Breast epithelium (tissue), 4 donors: ENCODE results near the gene PLA2G4C. TPM values are rescaled to one million over a fixed set of nuclear protein-coding genes. Genes with fewer than 3 reads are reported as not detected.

Experiments
- DNase-seq, 2 donors: peaks; one replicate each; pipeline ENCODE4 v3.0.0-alpha.2; 2019; ENCODE audit warnings: low spot score in 2 of 2
- H3K27ac ChIP-seq, 2 donors: fragments of 200-600 bp; sonication (generic) in 1 of 2; one replicate each; pipeline ENCODE4 v1.5.1; 2016 to 2019; ENCODE audit warnings: mild to moderate bottlenecking in 1 of 2
- H3K27me3 ChIP-seq, 2 donors: fragments of 200-600 bp; sonication (generic) in 1 of 2; one replicate each; pipeline versions ENCODE4 v1.5.1 to v1.6.0; 2017 to 2019; ENCODE audit warnings: control low read depth in 1 of 2, mild to moderate bottlenecking in 1 of 2
- H3K36me3 ChIP-seq: fragments of 200-600 bp; one replicate; pipeline ENCODE4 v1.5.1; 2019
- H3K4me1 ChIP-seq, 2 donors: fragments of 200-600 bp; sonication (generic); one replicate each; pipeline ENCODE4 v1.5.1; 2016 to 2019; ENCODE audit warnings: control low read depth in 1 of 2
- H3K4me3 ChIP-seq, 3 donors: fragments of 200-600 bp; sonication (generic); 1 replicate in 2 of 3; 2 replicates in 1 of 3; pipeline ENCODE4 v1.5.1; 2016 to 2019; ENCODE audit warnings: mild to moderate bottlenecking in 3 of 3, moderate library complexity in 2 of 3
- H3K9me3 ChIP-seq, 2 donors: fragments of 200-600 bp; sonication (generic) in 1 of 2; one replicate each; pipeline ENCODE4 v1.5.1; 2016 to 2019; ENCODE audit warnings: control low read depth in 1 of 2
- CTCF ChIP-seq, 3 donors: fragments of 450-650 bp; IDR thresholded peaks; one replicate each; pipeline ENCODE4 v1.5.1; 2016 to 2017; ENCODE audit warnings: antibody characterized with exemption in 3 of 3, mild to moderate bottlenecking in 3 of 3, moderate library complexity in 3 of 3
- POLR2A ChIP-seq: fragments of 450-650 bp; IDR thresholded peaks from one replicate; pipeline ENCODE4 v1.6.1; 2016; ENCODE audit warnings: antibody characterized with exemption, mild to moderate bottlenecking, moderate library complexity
- POLR2AphosphoS5 ChIP-seq, 3 donors: sonication (generic); formaldehyde crosslinking; IDR thresholded peaks; one replicate each; pipeline ENCODE4 v1.6.1; 2017; ENCODE audit warnings: antibody characterized with exemption in 3 of 3
- intact Hi-C: fragments of 100-400 bp; cut with DNase I; formaldehyde crosslinking; loops from one replicate; pipeline ENCODE4 v1.15.1; 2023; ENCODE audit warnings: low total_unique reads
- total RNA-seq, 3 donors: library from RNA; depleted of rRNA; stranded (reverse); fragments of >200 nt; gene quantifications; one replicate each; pipeline ENCODE4 v1.1.0, GENCODE V29; 2016

The PLA2G4C gene
- total RNA-seq, 3 donors from 2014 or later, result 2.6 to 10.5 (median 5.1) TPM

GRCh38 chr19:48000846-48001245, 109.8 kb downstream of the PLA2G4C start:
- H3K36me3 ChIP-seq, result no peaks in the 10 kb centered on the region
- TF ChIP-seq POLR2A (no peak), POLR2AphosphoS5 (IDR thresholded peaks at IDR 0.05) (no peak)
- no peak for DNase-seq
- H3K4me1 ChIP-seq, result no peaks in the 10 kb centered on the region
- intact Hi-C loops, result no loop called here
- H3K4me3 ChIP-seq, result no peak overlapping the region
- peaks cover 0 to 17% of the 10 kb centered on the region in 2 donors for H3K9me3 ChIP-seq
- peaks cover 0 to 11% of the 10 kb centered on the region in 2 donors for H3K27me3 ChIP-seq
- no peak overlapping the region for H3K27ac ChIP-seq

DNA sequence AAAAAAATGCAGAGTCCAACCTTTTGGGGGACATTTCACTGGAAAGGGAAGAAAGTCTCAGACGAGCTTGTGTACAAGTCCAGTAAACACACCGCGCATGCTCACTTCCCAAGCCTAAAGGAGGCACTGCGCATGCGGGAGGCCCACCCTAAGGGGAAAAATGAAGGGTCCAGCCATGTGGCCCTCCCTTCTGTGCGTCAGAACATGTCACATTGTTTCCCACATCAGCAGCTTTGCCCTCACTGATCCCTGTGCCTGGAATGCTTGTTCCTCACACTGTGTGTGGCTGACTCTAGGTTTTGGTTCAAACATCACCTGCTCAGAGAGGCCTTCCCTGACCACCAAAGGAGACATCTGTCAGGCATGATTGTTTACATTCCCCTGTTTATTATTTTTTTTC, 111.8 kb downstream of the PLA2G4C start:
- Histone ChIP-seq H3K27ac (no peak overlapping the region), H3K36me3 (no peaks in the 10 kb centered on the region), H3K27me3 (peaks cover 0 to 7% of the 10 kb centered on the region in 2 donors), H3K9me3 (peaks cover 0 to 17% of the 10 kb centered on the region in 2 donors), H3K4me1 (no peaks in the 10 kb centered on the region), H3K4me3 (no peak overlapping the region)
- intact Hi-C loops, result no loop called here
- TF ChIP-seq CTCF (IDR thresholded peaks at IDR 0.05) (no peak), POLR2A (no peak), POLR2AphosphoS5 (IDR thresholded peaks at IDR 0.05) (no peak)
- no peak for DNase-seq

Other genes starting within 250 kb of the PLA2G4C start
- gene SULT2A1, start 224.5 kb downstream of the PLA2G4C start, total RNA-seq, result not detected
- not detected for gene BSPH1, start 118.6 kb downstream of the PLA2G4C start, total RNA-seq
- not detected for gene ELSPBP1, start 116.2 kb downstream of the PLA2G4C start, total RNA-seq
- gene CABP5, start 66.7 kb downstream of the PLA2G4C start, total RNA-seq, result not detected
- gene LIG1, start 59.5 kb upstream of the PLA2G4C start, total RNA-seq, result 10 to 100 TPM in 2 of 3 donors, 1 to 10 TPM in 1; 6.1 to 31.8 (median 14.1) TPM
- 1 to 10 TPM; 2.9 to 3.9 (median 2.9) TPM for gene ZSWIM9, start 59.9 kb upstream of the PLA2G4C start, total RNA-seq
- gene CARD8, start 145.1 kb upstream of the PLA2G4C start, total RNA-seq, result 10 to 100 TPM; 35.0 to 39.0 (median 35.8) TPM
- gene ZNF114, start 159.3 kb upstream of the PLA2G4C start, total RNA-seq, result 1 to 10 TPM in 1 of 3 donors, under 1 TPM in 1, not detected in 1; 0.32 to 1.3 TPM
- gene EMP3, start 214.7 kb upstream of the PLA2G4C start, total RNA-seq, result 10 to 100 TPM; 18.4 to 71.4 (median 24.1) TPM